T-helper 2 cell treated with Interferon-gamma antibody and Interleukin-4, amounts not matched to agents 100 ng/mL and 5 ng/mL, for 36 hours (primary cell): ENCODE data around the gene AUTS2. TPM values are rescaled to one million over a fixed set of nuclear protein-coding genes. Genes with fewer than 3 reads are reported as not detected.
"Not testable (repeated sequence)": the region's sequence is repeated elsewhere in the genome, so short reads cannot be mapped to it uniquely, and the experiment has no call there.

Source experiments
- intact Hi-C: fragments of 100-400 bp; cut with micrococcal nuclease; formaldehyde crosslinking; loops from one replicate; pipeline ENCODE4 v1.15.1; 2023
- total RNA-seq: library from RNA; stranded (reverse); gene quantifications from 2 replicates; pipeline ENCODE4 v1.2.3, GENCODE V29; 2022

Gene AUTS2
- total RNA-seq, 1 donor from 2014 or later, result 3.3 TPM

DNA sequence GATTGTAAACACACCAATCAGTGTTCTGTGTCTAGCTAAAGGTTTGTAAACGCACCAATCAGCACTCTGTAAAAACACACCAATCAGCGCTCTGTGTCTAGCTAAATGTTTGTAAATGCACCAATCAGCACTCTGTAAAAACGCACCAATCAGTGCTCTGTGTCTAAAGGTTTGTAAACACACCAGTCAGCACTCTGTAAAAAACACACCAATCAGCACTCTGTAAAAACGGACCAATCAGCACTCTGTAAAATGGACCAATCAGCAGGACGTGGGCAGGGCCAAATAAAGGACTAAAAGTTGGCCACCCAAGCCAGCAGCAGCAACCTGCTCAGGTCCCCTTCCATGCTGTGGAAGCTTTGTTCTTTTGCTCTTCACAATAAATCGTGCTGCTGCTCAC, 1224.2 kb downstream of the AUTS2 start:
- intact Hi-C loops, result not testable (repeated sequence)

DNA sequence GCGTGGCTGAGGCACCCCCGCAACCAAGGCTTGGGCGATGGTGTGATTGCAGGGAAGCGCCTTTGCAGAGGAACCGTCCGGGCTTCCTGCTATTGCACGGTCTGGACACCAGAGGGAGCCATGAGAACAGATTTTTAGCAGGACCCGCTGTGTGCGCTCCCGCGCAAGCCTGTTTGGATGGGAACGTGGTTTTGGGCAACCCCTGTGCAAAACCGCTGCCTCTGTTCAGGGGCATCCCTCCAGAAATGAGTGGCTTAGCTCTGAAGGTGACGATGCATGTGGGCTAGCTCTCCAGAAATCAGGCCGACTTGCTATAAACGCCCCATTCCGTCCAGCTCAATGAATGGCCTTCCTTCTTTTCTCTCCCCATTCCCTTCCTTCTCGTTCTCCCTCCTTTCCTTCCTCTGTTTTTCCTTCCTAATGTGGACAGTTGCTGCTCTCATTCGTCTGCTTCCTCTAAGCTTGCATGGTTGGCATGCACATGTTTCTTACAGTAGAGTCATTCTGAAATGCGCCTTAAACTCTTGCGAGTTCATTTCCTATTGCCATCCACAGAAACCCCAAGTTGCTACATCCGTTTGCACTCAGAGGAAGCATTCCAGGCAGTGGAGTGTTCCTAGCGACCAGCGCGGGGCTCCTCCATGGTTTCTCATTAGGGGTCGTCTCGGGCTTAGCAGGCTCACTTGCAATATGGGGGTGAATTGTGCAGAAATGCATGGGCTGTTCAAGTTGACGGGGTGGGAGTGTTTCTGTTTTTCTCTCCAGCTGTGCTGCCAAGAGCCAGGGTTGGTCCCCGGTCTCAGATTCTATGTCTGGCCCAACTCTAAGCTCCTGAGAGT, 1231.2 kb downstream of the AUTS2 start:
- intact Hi-C loops, result loop anchor here (1.0 kb wide), 1 partner anchor 904 kb away; no protein-coding TSS in a partner anchor

DNA sequence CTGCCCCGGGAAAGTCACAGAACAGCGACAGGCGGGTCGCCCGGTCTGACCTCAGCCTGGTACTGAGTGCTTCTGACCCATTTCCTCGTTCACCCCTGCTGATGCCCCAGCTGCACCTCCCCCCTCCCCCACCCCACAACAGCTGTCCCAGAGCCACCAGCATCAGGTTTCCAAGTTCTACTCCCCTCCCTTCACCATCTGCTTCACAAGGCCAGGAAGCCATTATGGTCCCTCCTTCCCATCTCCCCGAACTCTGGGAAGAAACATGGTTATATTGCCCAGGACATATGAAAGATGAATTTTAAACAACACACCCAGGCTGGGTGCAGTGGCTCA, 1231.8 kb downstream of the AUTS2 start:
- intact Hi-C loops, result no loop called here

DNA sequence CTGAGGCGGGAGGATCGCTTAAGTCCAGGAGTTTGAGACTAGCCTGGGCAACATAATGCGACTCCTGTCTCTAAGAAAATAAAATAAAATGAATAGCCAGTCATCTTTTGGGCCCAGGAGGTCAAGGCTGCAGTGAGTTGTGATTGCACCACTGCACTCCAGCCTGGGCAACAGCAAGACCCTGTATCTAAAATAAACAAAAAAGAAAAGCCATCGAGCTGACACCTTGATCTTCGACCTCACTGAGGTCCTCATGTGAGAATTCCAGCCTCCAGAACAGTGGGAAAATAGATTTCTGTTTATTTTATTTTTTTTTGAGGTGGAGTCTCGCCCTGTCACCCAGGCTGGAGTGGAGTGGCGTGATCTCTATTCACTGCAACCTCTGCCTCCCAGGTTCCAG, 1232.2 kb downstream of the AUTS2 start:
- intact Hi-C loops, result no loop called here

DNA sequence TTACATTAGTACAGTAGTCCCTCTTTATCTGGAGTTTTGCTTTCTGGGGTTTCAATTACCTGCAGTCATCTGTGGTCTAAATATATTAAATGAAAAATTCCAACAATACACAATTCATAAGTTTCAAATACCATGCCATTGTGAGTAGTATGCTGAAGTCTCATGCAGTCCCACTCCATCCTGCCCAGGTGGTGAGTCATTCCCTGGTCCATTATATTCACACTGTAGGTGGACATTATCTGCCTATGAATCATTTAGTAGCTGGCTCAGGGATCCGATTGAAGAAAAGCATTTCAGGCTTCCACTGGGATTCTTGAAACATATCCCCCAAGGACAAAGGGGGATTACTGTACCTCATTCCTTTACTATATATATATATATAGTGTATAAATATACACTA, 1235.5 kb downstream of the AUTS2 start:
- intact Hi-C loops, result no loop called here

DNA sequence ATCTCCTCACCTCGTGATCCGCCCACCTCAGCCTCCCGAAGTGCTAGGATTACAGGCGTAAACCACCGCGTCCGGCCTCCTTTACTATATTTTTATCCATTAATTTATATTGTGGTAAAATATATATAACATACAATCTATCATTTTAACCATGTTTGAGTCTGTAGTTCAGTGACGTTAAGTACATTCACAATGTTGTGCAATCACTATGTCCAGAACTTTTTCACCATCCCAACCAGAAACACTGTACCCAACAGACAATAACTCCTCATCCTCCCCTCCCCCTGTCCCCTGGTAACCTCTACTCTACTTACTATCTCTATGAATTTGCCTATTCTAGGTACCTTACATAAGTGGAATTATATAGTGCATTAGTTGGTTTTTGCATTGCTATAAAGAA, 1236.1 kb downstream of the AUTS2 start:
- intact Hi-C loops, result no loop called here

DNA sequence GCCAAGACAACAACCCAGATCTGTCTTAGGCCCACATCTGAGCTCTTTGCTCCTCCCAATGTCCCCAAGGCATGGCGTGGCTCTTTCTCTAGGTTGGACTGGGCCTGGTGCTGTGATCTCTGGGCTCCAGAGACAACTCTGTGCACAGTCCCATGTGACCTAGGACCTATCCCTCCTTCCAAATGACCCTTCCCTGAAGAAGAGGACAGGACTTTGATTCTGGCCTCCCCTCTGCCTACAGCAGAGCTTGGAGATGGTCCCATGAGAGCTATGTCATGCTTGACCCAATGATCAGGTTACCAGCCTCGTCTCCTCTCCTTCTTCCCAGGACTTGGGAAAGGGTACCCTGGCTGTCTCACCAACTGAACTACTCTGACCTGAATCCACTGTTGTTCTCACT, 1237.4 kb downstream of the AUTS2 start:
- intact Hi-C loops, result no loop called here

DNA sequence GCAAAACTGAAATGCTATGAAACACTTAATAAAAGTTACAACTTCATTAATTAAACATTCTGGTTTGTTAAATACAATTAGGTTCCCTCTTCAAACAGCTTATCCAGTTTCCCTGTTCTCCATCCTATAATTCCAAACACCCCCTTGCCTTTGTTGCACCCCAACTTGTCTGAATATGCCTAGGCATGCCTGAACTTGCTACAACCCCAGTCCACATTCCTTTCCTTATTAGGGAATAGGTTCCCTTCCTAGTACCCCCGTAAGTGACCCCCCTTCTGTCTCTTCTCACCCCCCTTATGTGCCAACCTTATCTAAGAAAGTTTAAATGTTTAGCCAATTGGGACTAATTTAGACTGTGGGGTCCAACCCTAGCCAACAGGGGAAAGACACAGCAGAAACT, 1238.0 kb downstream of the AUTS2 start:
- intact Hi-C loops, result no loop called here

DNA sequence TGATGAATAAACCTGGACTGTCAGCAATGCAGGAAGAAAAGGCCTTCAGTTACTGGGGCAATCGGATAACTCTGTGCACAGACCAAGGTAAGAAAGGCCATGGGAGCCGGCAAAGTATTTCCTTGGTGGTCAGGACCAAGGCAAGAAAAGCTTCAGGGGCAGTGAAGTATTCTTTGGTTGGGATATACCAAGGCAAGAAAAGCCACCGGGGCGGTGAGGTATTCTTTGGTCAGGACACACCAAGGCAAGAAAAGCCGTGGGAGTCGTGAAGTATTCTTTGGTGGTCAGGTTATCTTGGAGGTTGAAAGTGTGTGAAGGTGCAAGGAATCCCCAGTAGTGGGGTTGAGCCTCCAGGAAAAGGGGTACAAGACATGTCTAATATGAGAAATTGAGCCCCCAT, 1238.7 kb downstream of the AUTS2 start:
- intact Hi-C loops, result no loop called here

DNA sequence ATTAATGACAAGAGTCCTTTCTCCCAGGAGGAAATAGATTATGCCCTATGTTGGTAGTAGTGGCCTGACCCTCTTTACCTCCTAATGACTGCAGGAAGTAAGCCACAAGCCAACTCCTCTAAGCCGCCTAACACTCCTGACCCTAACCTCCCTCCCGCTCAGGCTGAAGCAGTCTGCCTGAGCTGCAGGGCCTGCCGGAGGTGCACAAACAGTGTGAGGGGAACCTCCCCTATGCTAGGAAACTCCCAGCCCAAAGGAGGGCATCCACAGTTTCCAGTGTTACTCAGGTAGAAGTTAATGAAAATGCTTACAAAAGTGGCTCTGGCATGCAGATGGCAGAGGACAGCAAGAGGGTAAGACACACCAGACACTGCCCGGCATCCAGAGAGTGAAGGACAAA, 1239.3 kb downstream of the AUTS2 start:
- intact Hi-C loops, result no loop called here

DNA sequence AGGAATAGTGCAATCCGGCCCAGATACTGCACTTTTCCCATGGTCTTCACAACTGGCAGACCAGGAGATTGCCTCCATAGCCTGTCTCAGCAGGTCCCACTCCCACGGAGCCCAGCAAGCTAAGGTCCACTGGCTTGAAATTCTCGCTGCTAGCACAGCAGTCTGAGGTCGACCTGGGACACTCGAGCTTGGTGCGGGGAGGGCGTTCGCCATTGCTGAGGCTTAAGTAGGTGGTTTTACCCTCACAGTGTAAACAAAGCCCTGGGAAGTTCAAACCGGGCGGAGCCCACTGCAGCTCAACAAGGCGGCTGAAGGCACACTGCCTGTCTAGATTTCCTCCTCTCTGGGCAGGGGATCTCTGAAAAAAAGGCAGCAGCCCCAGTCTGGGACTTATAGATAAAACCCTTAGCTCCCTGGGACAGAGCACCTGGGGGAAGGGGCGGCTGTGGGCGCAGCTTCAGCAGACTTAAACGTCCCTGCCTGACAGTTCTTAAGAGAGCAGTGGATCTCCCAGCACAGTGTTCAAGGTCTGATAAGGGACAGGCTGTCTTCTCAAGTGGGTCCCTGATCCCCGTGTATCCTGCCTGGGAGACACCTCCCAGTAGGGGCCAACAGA, 1240.1 kb downstream of the AUTS2 start:
- intact Hi-C loops, result no loop called here
